H9 (cell line): ENCODE measurements around the gene CHRNA10. TPM values are rescaled to one million over a fixed set of nuclear protein-coding genes. Genes with fewer than 3 reads are reported as not detected.

Experiments
- DNase-seq: peaks from one replicate; pipeline ENCODE4 v3.0.0-alpha.2; 2017
- H2AFZ ChIP-seq: one replicate; pipeline ENCODE4 v1.6.1; 2013; ENCODE audit warnings: mild to moderate bottlenecking, low read length, control low read depth, moderate library complexity
- H2AK5ac ChIP-seq: 2 replicates; pipeline ENCODE4 v1.6.1; 2013; ENCODE audit warnings: low read length, control low read depth, mixed read lengths; ENCODE audit not compliant: insufficient read length
- H2BK120ac ChIP-seq: one replicate; pipeline ENCODE4 v1.6.1; 2013; ENCODE audit warnings: low read depth, mild to moderate bottlenecking, low read length, control low read depth, inconsistent platforms; ENCODE audit not compliant: poor library complexity, severe bottlenecking
- H2BK12ac ChIP-seq: 2 replicates; pipeline ENCODE4 v1.6.1; 2013; ENCODE audit warnings: low read length, control low read depth, mixed read lengths, low read depth; ENCODE audit not compliant: insufficient read length
- H2BK15ac ChIP-seq: 2 replicates; pipeline ENCODE4 v1.6.1; 2013; ENCODE audit warnings: low read depth, low read length, control low read depth
- H2BK20ac ChIP-seq: one replicate; pipeline ENCODE4 v1.6.1; 2013; ENCODE audit warnings: low read depth, mild to moderate bottlenecking, low read length, control low read depth, inconsistent platforms; ENCODE audit not compliant: poor library complexity, severe bottlenecking
- H2BK5ac ChIP-seq: 2 replicates; pipeline ENCODE4 v1.6.1; 2013; ENCODE audit warnings: low read length, control low read depth, mixed read lengths; ENCODE audit not compliant: insufficient read length
- H3K14ac ChIP-seq: 2 replicates; pipeline ENCODE4 v1.6.1; 2013; ENCODE audit warnings: low read length, control low read depth; ENCODE audit not compliant: insufficient read depth
- H3K18ac ChIP-seq: 2 replicates; pipeline ENCODE4 v1.6.1; 2013; ENCODE audit warnings: low read depth, mild to moderate bottlenecking, mixed read lengths, low read length, control low read depth; ENCODE audit not compliant: insufficient read length
- H3K23ac ChIP-seq: 2 replicates; pipeline ENCODE4 v1.6.1; 2013; ENCODE audit warnings: low read length, control low read depth, mixed read lengths, low read depth; ENCODE audit not compliant: insufficient read length
- H3K23me2 ChIP-seq: 2 replicates; pipeline ENCODE4 v1.6.1; 2013; ENCODE audit warnings: low read depth, mild to moderate bottlenecking, mixed read lengths, low read length, control low read depth; ENCODE audit not compliant: insufficient read length, poor library complexity, severe bottlenecking
- H3K27ac ChIP-seq: 2 replicates; pipeline ENCODE4 v1.5.1; 2013; ENCODE audit warnings: low read length, control low read depth, mixed read lengths, low read depth; ENCODE audit not compliant: insufficient read length
- H3K27me3 ChIP-seq: 2 replicates; pipeline ENCODE4 v1.6.1; 2013; ENCODE audit warnings: low read length, control low read depth, inconsistent platforms; ENCODE audit not compliant: insufficient read depth
- H3K4ac ChIP-seq: 2 replicates; pipeline ENCODE4 v1.6.1; 2013; ENCODE audit warnings: low read depth, mild to moderate bottlenecking, control low read depth, inconsistent platforms, low read length, moderate library complexity
- H3K4me1 ChIP-seq: 2 replicates; pipeline ENCODE4 v1.6.1; 2013; ENCODE audit warnings: low read length, control low read depth, inconsistent platforms; ENCODE audit not compliant: insufficient read depth
- H3K4me2 ChIP-seq: 2 replicates; pipeline ENCODE4 v1.6.1; 2013; ENCODE audit warnings: low read length, control low read depth, mixed read lengths; ENCODE audit not compliant: insufficient read length, insufficient read depth
- H3K56ac ChIP-seq: 2 replicates; pipeline ENCODE4 v1.6.1; 2013; ENCODE audit warnings: low read depth, mild to moderate bottlenecking, mixed read lengths, low read length, control low read depth; ENCODE audit not compliant: insufficient read length
- H3K79me1 ChIP-seq: 2 replicates; pipeline ENCODE4 v1.6.1; 2013; ENCODE audit warnings: low read depth, mild to moderate bottlenecking, moderate library complexity, low read length, control low read depth, inconsistent platforms; ENCODE audit not compliant: insufficient read depth, poor library complexity, severe bottlenecking
- H3K79me2 ChIP-seq: 2 replicates; pipeline ENCODE4 v1.6.1; 2013; ENCODE audit warnings: low read length, control low read depth, inconsistent platforms; ENCODE audit not compliant: insufficient read depth
- H3K9ac ChIP-seq: 2 replicates; pipeline ENCODE4 v1.6.1; 2013; ENCODE audit warnings: low read length, control low read depth, mixed read lengths; ENCODE audit not compliant: insufficient read length; ENCODE audit errors: extremely low read depth
- H3K9me3 ChIP-seq: one replicate; pipeline ENCODE4 v1.6.1; 2013; ENCODE audit warnings: low read depth, low read length, inconsistent platforms; ENCODE audit not compliant: control insufficient read depth
- H3T11ph ChIP-seq: one replicate; pipeline ENCODE4 v1.6.1; 2013; ENCODE audit warnings: mild to moderate bottlenecking, low read length, control low read depth, inconsistent platforms
- H4K20me1 ChIP-seq: one replicate; pipeline ENCODE4 v1.6.1; 2013; ENCODE audit not compliant: control insufficient read depth, insufficient read length, insufficient read depth
- H4K5ac ChIP-seq: 2 replicates; pipeline ENCODE4 v1.6.1; 2013; ENCODE audit warnings: low read depth, mild to moderate bottlenecking, mixed read lengths, low read length, control low read depth; ENCODE audit not compliant: insufficient read length
- H4K8ac ChIP-seq: replicated peaks from 2 replicates; pipeline ENCODE4 v1.6.1; 2013; ENCODE audit warnings: low read length, control low read depth, mixed read lengths, low read depth; ENCODE audit not compliant: insufficient read length
- H4K91ac ChIP-seq: 2 replicates; pipeline ENCODE4 v1.6.1; 2013; ENCODE audit warnings: low read depth, mild to moderate bottlenecking, moderate library complexity, mixed read lengths, low read length, control low read depth; ENCODE audit not compliant: insufficient read length
- H3K27ac Mint-ChIP-seq, 3 experiments: 2 replicates in 2 of 3; 3 replicates in 1 of 3; pipeline ENCODE4 v1.8.0; 2020 to 2021; ENCODE audit warnings: mixed read lengths in 3 of 3, mild to moderate bottlenecking in 1 of 3, moderate library complexity in 1 of 3
- H3K27me3 Mint-ChIP-seq: 2 replicates; pipeline ENCODE4 v1.8.0; 2021; ENCODE audit warnings: low read depth, mild to moderate bottlenecking, moderate library complexity, mixed read lengths
- H3K36me3 Mint-ChIP-seq, 3 experiments: 2 replicates in 2 of 3; 3 replicates in 1 of 3; pipeline ENCODE4 v1.8.0; 2020 to 2021; ENCODE audit warnings: low read depth in 3 of 3, mixed read lengths in 3 of 3; ENCODE audit not compliant: insufficient read depth in 1 of 3
- H3K4me1 Mint-ChIP-seq, 2 experiments: 2 replicates each; pipeline ENCODE4 v1.8.0; 2020; ENCODE audit warnings: mixed read lengths in 2 of 2
- H3K4me3 Mint-ChIP-seq, 2 experiments: 2 replicates in 1 of 2; 3 replicates in 1 of 2; pipeline ENCODE4 v1.8.0; 2020 to 2021; ENCODE audit warnings: mild to moderate bottlenecking in 2 of 2, mixed read lengths in 2 of 2, moderate library complexity in 1 of 2
- H3K9me3 Mint-ChIP-seq, 2 experiments: 2 replicates in 1 of 2; 3 replicates in 1 of 2; pipeline ENCODE4 v1.8.0; 2020; ENCODE audit warnings: mild to moderate bottlenecking in 2 of 2, mixed read lengths in 2 of 2, moderate library complexity in 1 of 2
- CTCF ChIP-seq: fragments of 200-600 bp; sonication (generic); conservative IDR thresholded peaks from 3 replicates; pipeline ENCODE4 v1.8.0; 2021; ENCODE audit warnings: antibody characterized with exemption, mild to moderate bottlenecking
- WGBS: extraction: QIAGEN DNeasy Blood & Tissue Kit; methylation state at CpG from one replicate; pipeline ENCODE4 v1.1.7; 2013; ENCODE audit warnings: missing lambda C conversion rate, low lambda C conversion rate, mixed read lengths; ENCODE audit not compliant: insufficient read length; ENCODE audit errors: extremely low coverage; 5-methylcytosine and 5-hydroxymethylcytosine counted together
- total RNA-seq: library from RNA; stranded (reverse); gene quantifications from 2 replicates; pipeline ENCODE4 v1.2.1, GENCODE V29; 2021

Gene CHRNA10
- total RNA-seq, 1 experiment from 2014 or later: 2.4 TPM

GRCh38 chr11:3638513-3638912 is 32.7 kb downstream of the CHRNA10 start:
- H3K27ac ChIP-seq: no peak overlapping the region
- no peak overlapping the region; the same call in 1 of the 2 replicates for H3K14ac ChIP-seq
- no peak overlapping the region for H2AFZ ChIP-seq
- H3K79me1 ChIP-seq: no peaks in the 10 kb centered on the region
- H2BK5ac ChIP-seq: no peak overlapping the region
- H4K8ac ChIP-seq: no peak overlapping the region
- H4K91ac ChIP-seq: no peak overlapping the region
- no peaks in the 10 kb centered on the region for H3K27me3 ChIP-seq
- H3K4me2 ChIP-seq: no peak overlapping the region
- no peaks in the 10 kb centered on the region for H4K20me1 ChIP-seq
- H3K56ac ChIP-seq: no peak overlapping the region
- Mint-ChIP-seq H3K36me3 (peaks cover 3 to 5% (median 5%) of the 10 kb centered on the region in 3 experiments; a peak in 4 of 7 replicates), H3K4me1 (peaks cover 8 to 18% of the 10 kb centered on the region in 2 experiments), H3K27me3 (peaks cover 10% of the 10 kb centered on the region), H3K4me3 (no peak overlapping the region), H3K9me3 (peaks cover 0 to 4% of the 10 kb centered on the region in 2 experiments; a peak in 3 of 5 replicates), H3K27ac (peak overlapping the region in 1 of 3 experiments; percentile 94; a peak in 1 of 7 replicates)
- no peaks in the 10 kb centered on the region for H3K79me2 ChIP-seq
- peaks cover 13% of the 10 kb centered on the region for H3K23me2 ChIP-seq
- WGBS: no CpG with 5 or more reads among the region's 5 CpGs
- no peak overlapping the region for H2BK120ac ChIP-seq
- H2BK20ac ChIP-seq: no peak overlapping the region
- DNase-seq: no peak
- no peak overlapping the region for H4K5ac ChIP-seq
- H3K23ac ChIP-seq: no peak overlapping the region
- TF ChIP-seq CTCF: no peak
- no peaks in the 10 kb centered on the region for H3K4me1 ChIP-seq
- no peak overlapping the region for H2BK12ac ChIP-seq
- no peak overlapping the region for H2AK5ac ChIP-seq
- no peak overlapping the region for H3K18ac ChIP-seq
- no peak overlapping the region for H3T11ph ChIP-seq
- no peak overlapping the region for H3K4ac ChIP-seq
- H2BK15ac ChIP-seq: no peak overlapping the region
- no peak overlapping the region for H3K9ac ChIP-seq
- H3K9me3 ChIP-seq: no peaks in the 10 kb centered on the region
